CD14-positive monocyte (primary cell): ENCODE measurements around the gene REEP2. TPM values are rescaled to one million over a fixed set of nuclear protein-coding genes. Genes with fewer than 3 reads are reported as not detected.

Experiments used
- DNase-seq, 3 donors: peaks; one replicate each; pipeline ENCODE4 v3.0.0-alpha.2; 2011 to 2022
- H2AFZ ChIP-seq: 2 replicates; pipeline ENCODE4 v1.6.0; 2012; ENCODE audit warnings: mild to moderate bottlenecking, low read depth, low read length, inconsistent platforms; ENCODE audit not compliant: insufficient read depth, poor library complexity, severe bottlenecking
- H3K27ac ChIP-seq, 2 donors: 1 replicate in 1 of 2; 2 replicates in 1 of 2; pipeline ENCODE4 v1.5.1; 2012 to 2013; ENCODE audit warnings: low read length in 2 of 2, control low read depth in 1 of 2, inconsistent platforms in 1 of 2, low read depth in 1 of 2, mild to moderate bottlenecking in 1 of 2
- H3K27me3 ChIP-seq, 2 donors: one replicate each; pipeline versions ENCODE4 v1.6.0 to v1.6.1; 2011 to 2013; ENCODE audit warnings: low read length in 2 of 2; ENCODE audit not compliant: control insufficient read depth in 2 of 2, insufficient read depth in 2 of 2
- H3K36me3 ChIP-seq, 2 donors: replicated peaks in 1 of 2; 1 replicate in 1 of 2; 2 replicates in 1 of 2; pipeline versions ENCODE4 v1.5.1 to v1.6.1; 2012 to 2013; ENCODE audit warnings: low read length in 2 of 2, control low read depth in 1 of 2, inconsistent platforms in 1 of 2, mild to moderate bottlenecking in 1 of 2; ENCODE audit not compliant: insufficient read depth in 2 of 2, control insufficient read depth in 1 of 2
- H3K4me1 ChIP-seq, 2 donors: 1 replicate in 1 of 2; 2 replicates in 1 of 2; pipeline versions ENCODE4 v1.5.1 to v1.6.1; 2012 to 2013; ENCODE audit warnings: low read length in 2 of 2, control low read depth in 1 of 2, inconsistent platforms in 1 of 2, mild to moderate bottlenecking in 1 of 2, moderate library complexity in 1 of 2; ENCODE audit not compliant: insufficient read depth in 2 of 2, control insufficient read depth in 1 of 2
- H3K4me2 ChIP-seq: replicated peaks from 2 replicates; pipeline ENCODE3; 2012; ENCODE audit warnings: low read length, moderate library complexity, mild to moderate bottlenecking; ENCODE audit not compliant: poor library complexity, severe bottlenecking; ENCODE audit errors: extremely low read depth
- H3K4me3 ChIP-seq, 3 experiments: fragments of 200-600 bp in 1 of 3; sonication (generic) in 1 of 3; replicated peaks in 1 of 3; 1 replicate in 2 of 3; 2 replicates in 1 of 3; pipeline ENCODE4 v1.5.1; 2011 to 2013; ENCODE audit warnings: low read length in 3 of 3, mild to moderate bottlenecking in 3 of 3, control low read depth in 2 of 3, low read depth in 2 of 3, inconsistent platforms in 1 of 3, moderate library complexity in 1 of 3
- H3K79me2 ChIP-seq: 2 replicates; pipeline ENCODE4 v1.6.0; 2012; ENCODE audit warnings: mild to moderate bottlenecking, control low read depth, inconsistent platforms, low read length, moderate library complexity; ENCODE audit not compliant: insufficient read depth
- H3K9ac ChIP-seq: 2 replicates; pipeline ENCODE4 v1.6.0; 2017; ENCODE audit warnings: low read length, mild to moderate bottlenecking; ENCODE audit not compliant: insufficient read depth, poor library complexity, severe bottlenecking
- H3K9me3 ChIP-seq, 2 donors: replicated peaks in 1 of 2; 1 replicate in 1 of 2; 2 replicates in 1 of 2; pipeline versions ENCODE4 v1.5.1 to v1.6.1; 2012 to 2013; ENCODE audit warnings: low read length in 2 of 2, control low read depth in 1 of 2; ENCODE audit not compliant: control insufficient read depth in 1 of 2, insufficient read depth in 1 of 2
- H4K20me1 ChIP-seq: 2 replicates; pipeline ENCODE4 v1.6.0; 2012; ENCODE audit warnings: mild to moderate bottlenecking, low read length, control low read depth, moderate library complexity; ENCODE audit not compliant: insufficient read depth
- H3K27ac Mint-ChIP-seq, 7 donors: one replicate each; pipeline ENCODE4 v1.8.0; 2020; ENCODE audit warnings: mild to moderate bottlenecking in 7 of 7, mixed read lengths in 7 of 7, moderate library complexity in 6 of 7, inconsistent platforms in 2 of 7
- H3K27me3 Mint-ChIP-seq, 3 donors: one replicate each; pipeline ENCODE4 v1.8.0; 2021 to 2022; ENCODE audit warnings: low read depth in 3 of 3, mild to moderate bottlenecking in 3 of 3, mixed read lengths in 3 of 3, moderate library complexity in 3 of 3, inconsistent platforms in 1 of 3
- H3K36me3 Mint-ChIP-seq, 2 donors: one replicate each; pipeline ENCODE4 v1.8.0; 2020; ENCODE audit warnings: mixed read lengths in 2 of 2, inconsistent platforms in 1 of 2, mild to moderate bottlenecking in 1 of 2
- H3K4me1 Mint-ChIP-seq: one replicate; pipeline ENCODE4 v1.8.0; 2020; ENCODE audit warnings: mild to moderate bottlenecking, mixed read lengths
- H3K4me3 Mint-ChIP-seq, 2 donors: one replicate each; pipeline ENCODE4 v1.8.0; 2020; ENCODE audit warnings: mild to moderate bottlenecking in 2 of 2, mixed read lengths in 2 of 2, moderate library complexity in 1 of 2
- H3K9me3 Mint-ChIP-seq, 7 donors: one replicate each; pipeline ENCODE4 v1.8.0; 2020 to 2022; ENCODE audit warnings: mixed read lengths in 7 of 7, mild to moderate bottlenecking in 6 of 7, moderate library complexity in 6 of 7, inconsistent platforms in 2 of 7
- WGBS: methylation state at CpG from one replicate; pipeline ENCODE4 v1.1.5; 2013; ENCODE audit warnings: missing lambda C conversion rate; ENCODE audit not compliant: insufficient coverage; 5-methylcytosine and 5-hydroxymethylcytosine counted together
- intact Hi-C, 2 donors: fragments of 100-400 bp; cut with micrococcal nuclease; formaldehyde crosslinking; loops; one replicate each; pipeline versions ENCODE4 v1.15.0 to v1.15.1; 2023
- polyA plus RNA-seq, 3 donors: library from polyadenylated mRNA; depleted of rRNA in 1 of 3; unstranded in 2 of 3; stranded (reverse) in 1 of 3; fragments of 300-500 nt in 2 of 3; fragments of >200 nt in 1 of 3; fragmentation: Illumina TruSeq in 2 of 3; gene quantifications; 1 replicate in 2 of 3; 2 replicates in 1 of 3; pipeline ENCODE4 v1.2.3, GENCODE V29; 2012 to 2021
- TF ChIP-seq, protein P1 (sequence below): fragments of 200-600 bp; IDR thresholded peaks from one replicate; pipeline ENCODE4 v1.8.0; 2022; ENCODE audit warnings: antibody characterized with exemption, mild to moderate bottlenecking

The REEP2 gene
- polyA plus RNA-seq, 3 donors = not detected

DNA sequence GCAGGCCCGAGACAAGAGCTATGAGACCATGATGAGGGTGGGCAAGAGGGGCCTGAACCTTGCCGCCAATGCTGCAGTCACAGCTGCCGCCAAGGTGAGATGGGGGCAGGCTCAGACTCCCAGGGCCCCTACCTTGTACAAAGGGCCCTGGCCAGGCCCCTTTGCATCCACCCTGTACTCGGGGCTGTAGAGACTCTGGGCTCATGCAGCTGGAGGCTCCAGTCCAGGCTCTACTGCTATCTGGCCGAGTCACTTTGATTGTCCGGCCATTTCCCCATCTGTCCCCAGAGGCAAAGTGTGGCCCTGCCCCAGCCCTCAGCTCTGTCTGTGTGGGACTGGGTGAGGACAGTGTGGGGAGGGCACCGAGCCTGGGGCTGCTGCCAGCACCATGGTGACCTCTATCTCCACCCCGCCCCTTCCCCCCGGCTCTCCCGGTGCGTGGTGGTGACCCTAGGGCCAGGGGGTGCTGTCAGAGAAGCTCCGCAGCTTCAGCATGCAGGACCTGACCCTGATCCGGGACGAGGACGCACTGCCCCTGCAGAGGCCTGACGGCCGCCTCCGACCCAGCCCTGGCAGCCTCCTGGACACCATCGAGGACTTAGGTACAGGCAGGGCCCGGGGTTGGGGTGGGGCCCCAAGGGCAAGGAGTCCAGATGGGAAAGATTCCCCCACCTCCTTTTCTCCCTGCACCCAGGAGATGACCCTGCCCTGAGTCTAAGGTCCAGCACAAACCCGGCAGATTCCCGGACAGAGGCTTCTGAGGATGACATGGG lies 6.1 kb downstream of the REEP2 start:
- H3K36me3 Mint-ChIP-seq = peaks cover 2 to 3% of the 10 kb centered on the region in 2 donors
- Histone ChIP-seq H3K4me2 (no peak overlapping the region), H2AFZ (no peak overlapping the region), H3K27ac (no peak overlapping the region), H3K36me3 (no peaks in the 10 kb centered on the region), H4K20me1 (no peaks in the 10 kb centered on the region), H3K9ac (no peak overlapping the region), H3K79me2 (no peaks in the 10 kb centered on the region), H3K4me3 (no peak overlapping the region), H3K4me1 (peaks cover 0 to under 1% of the 10 kb centered on the region in 2 donors), H3K9me3 (no peaks in the 10 kb centered on the region), H3K27me3 (peaks cover 0 to 2% of the 10 kb centered on the region in 2 donors)
- peaks cover 2% of the 10 kb centered on the region for H3K4me1 Mint-ChIP-seq
- peaks cover 0 to 2% (median 0%) of the 10 kb centered on the region in 7 donors for H3K9me3 Mint-ChIP-seq
- WGBS = 97% methylated on average over 19 of the region's 22 CpGs
- no peak overlapping the region for H3K27ac Mint-ChIP-seq
- no peak for DNase-seq
- intact Hi-C loops = no loop called here
- no peak overlapping the region for H3K4me3 Mint-ChIP-seq
- H3K27me3 Mint-ChIP-seq = peaks cover 9 to 11% (median 10%) of the 10 kb centered on the region in 3 donors
- TF ChIP-seq, protein P1, sequence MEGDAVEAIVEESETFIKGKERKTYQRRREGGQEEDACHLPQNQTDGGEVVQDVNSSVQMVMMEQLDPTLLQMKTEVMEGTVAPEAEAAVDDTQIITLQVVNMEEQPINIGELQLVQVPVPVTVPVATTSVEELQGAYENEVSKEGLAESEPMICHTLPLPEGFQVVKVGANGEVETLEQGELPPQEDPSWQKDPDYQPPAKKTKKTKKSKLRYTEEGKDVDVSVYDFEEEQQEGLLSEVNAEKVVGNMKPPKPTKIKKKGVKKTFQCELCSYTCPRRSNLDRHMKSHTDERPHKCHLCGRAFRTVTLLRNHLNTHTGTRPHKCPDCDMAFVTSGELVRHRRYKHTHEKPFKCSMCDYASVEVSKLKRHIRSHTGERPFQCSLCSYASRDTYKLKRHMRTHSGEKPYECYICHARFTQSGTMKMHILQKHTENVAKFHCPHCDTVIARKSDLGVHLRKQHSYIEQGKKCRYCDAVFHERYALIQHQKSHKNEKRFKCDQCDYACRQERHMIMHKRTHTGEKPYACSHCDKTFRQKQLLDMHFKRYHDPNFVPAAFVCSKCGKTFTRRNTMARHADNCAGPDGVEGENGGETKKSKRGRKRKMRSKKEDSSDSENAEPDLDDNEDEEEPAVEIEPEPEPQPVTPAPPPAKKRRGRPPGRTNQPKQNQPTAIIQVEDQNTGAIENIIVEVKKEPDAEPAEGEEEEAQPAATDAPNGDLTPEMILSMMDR = no peak

DNA sequence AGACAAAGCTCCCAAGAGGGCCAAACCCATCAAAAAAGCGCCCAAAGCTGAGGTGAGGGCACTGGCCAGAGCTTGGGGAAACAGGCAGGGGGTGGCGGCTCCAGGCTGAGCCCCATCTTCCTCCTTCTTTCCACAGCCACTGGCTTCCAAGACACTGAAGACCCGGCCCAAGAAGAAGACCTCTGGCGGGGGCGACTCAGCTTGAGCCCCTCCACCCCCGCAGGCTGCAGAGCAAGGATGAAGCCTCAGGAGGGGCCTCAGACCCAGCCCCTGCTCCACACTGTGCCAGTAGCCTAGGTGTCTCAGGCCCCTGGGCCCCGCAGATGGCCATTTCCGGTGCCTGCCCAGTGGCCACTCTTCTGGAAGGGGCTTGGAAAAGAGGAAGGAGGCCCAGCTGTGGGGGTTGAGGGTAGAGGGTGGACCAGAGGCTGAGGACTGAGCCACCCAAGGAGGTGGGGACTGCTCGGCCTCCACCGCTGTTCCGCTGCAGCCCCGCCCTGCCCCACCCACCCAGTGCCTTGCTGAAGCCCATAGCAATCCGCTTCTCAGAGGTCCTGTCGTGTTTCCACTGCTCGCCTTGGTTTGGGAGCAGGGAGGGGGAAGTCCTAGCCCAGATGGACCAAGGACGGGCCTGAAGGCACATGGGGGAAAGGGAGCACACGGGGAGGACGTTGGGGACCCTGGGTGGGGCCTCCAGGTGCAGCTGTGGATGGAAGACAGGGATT lies 6.9 kb downstream of the REEP2 start:
- no peaks in the 10 kb centered on the region for H4K20me1 ChIP-seq
- H3K36me3 ChIP-seq = no peaks in the 10 kb centered on the region
- TF ChIP-seq, protein P1 = no peak
- no peaks in the 10 kb centered on the region for H3K9me3 Mint-ChIP-seq
- no peak overlapping the region for H3K4me2 ChIP-seq
- no peak overlapping the region for H3K4me3 ChIP-seq
- H3K27me3 ChIP-seq = no peaks in the 10 kb centered on the region
- no peak overlapping the region for H3K27ac ChIP-seq
- H3K4me1 Mint-ChIP-seq = peaks cover 6% of the 10 kb centered on the region
- peaks cover 0 to 3% of the 10 kb centered on the region in 2 donors for H3K4me1 ChIP-seq
- H3K9me3 ChIP-seq = no peaks in the 10 kb centered on the region
- intact Hi-C loops = no loop called here
- H3K9ac ChIP-seq = no peak overlapping the region
- H2AFZ ChIP-seq = no peak overlapping the region
- WGBS = 90% methylated on average over 16 of the region's 18 CpGs
- H3K79me2 ChIP-seq = no peaks in the 10 kb centered on the region
- H3K36me3 Mint-ChIP-seq = no peaks in the 10 kb centered on the region
- peaks cover 5 to 8% (median 8%) of the 10 kb centered on the region in 3 donors for H3K27me3 Mint-ChIP-seq
- no peak overlapping the region for H3K4me3 Mint-ChIP-seq
- no peak for DNase-seq
- H3K27ac Mint-ChIP-seq = peak overlapping the region in 1 of 7 donors; percentile 24
